SK-N-SH (cell line): Measurements from ENCODE around the gene SLC16A13. TPM values are rescaled to one million over a fixed set of nuclear protein-coding genes. Genes with fewer than 3 reads are reported as not detected.
"Not testable (repeated sequence)": the region's sequence is repeated elsewhere in the genome, so short reads cannot be mapped to it uniquely, and the experiment has no call there.

ENCODE experiments used
- CTCF ChIA-PET: fragments of 300-600, 350-600 bp; formaldehyde crosslinking; extraction: SDS; loops from one replicate; lab custom pipeline; 2021; lab: Yijun Ruan, JAX
- POLR2A ChIA-PET: fragments of 350-600 bp; sonication (Branson Sonifier 250); formaldehyde crosslinking; extraction: SDS; loops from one replicate; lab custom pipeline; 2020; ENCODE audit warnings: antibody characterized with exemption, inconsistent platforms; lab: Yijun Ruan, JAX
- DNase-seq: peaks from one replicate; pipeline ENCODE4 v3.0.0; 2012
- H2AFZ ChIP-seq: fragments of 200-600 bp; sonication (generic); 2 replicates; pipeline ENCODE4 v1.8.1; 2016; ENCODE audit warnings: antibody characterized with exemption, mild to moderate bottlenecking, low read depth
- H3F3A ChIP-seq: fragments of 200-600 bp; sonication (generic); replicated peaks from 2 replicates; pipeline ENCODE3; 2016; ENCODE audit warnings: antibody characterized with exemption, mild to moderate bottlenecking; ENCODE audit not compliant: insufficient read depth
- H3K27ac ChIP-seq, 2 experiments: fragments of 200-500 bp in 1 of 2; fragments of 200-600 bp in 1 of 2; sonication (Bioruptor generic) in 1 of 2; sonication (generic), shearing (Covaris generic) in 1 of 2; 2 replicates each; pipeline versions ENCODE4 v1.5.1 to v1.6.1; 2014 to 2016; ENCODE audit warnings: low read depth in 2 of 2, inconsistent platforms in 1 of 2, low read length in 1 of 2, mild to moderate bottlenecking in 1 of 2, mixed read lengths in 1 of 2
- H3K27me3 ChIP-seq: fragments of 200-600 bp; sonication (generic), shearing (Covaris generic); 2 replicates; pipeline ENCODE4 v1.6.1; 2016; ENCODE audit warnings: mixed run types; ENCODE audit not compliant: insufficient read depth
- H3K36me3 ChIP-seq, 2 experiments: fragments of 200-500 bp in 1 of 2; fragments of 200-600 bp in 1 of 2; sonication (Bioruptor generic) in 1 of 2; sonication (generic) in 1 of 2; replicated peaks in 1 of 2; 2 replicates each; pipeline versions ENCODE3 to v1.5.1; 2014 to 2016; ENCODE audit warnings: low read length in 1 of 2, mild to moderate bottlenecking in 1 of 2; ENCODE audit not compliant: insufficient read depth in 2 of 2, control insufficient read depth in 1 of 2
- H3K4me1 ChIP-seq, 2 experiments: fragments of 200-500 bp in 1 of 2; fragments of 200-600 bp in 1 of 2; sonication (Bioruptor generic) in 1 of 2; sonication (generic), shearing (Covaris generic) in 1 of 2; 2 replicates each; pipeline versions ENCODE4 v1.5.1 to v1.6.1; 2014 to 2016; ENCODE audit warnings: low read depth in 1 of 2, low read length in 1 of 2, mixed run types in 1 of 2; ENCODE audit not compliant: insufficient read depth in 2 of 2, control insufficient read depth in 1 of 2
- H3K4me2 ChIP-seq: fragments of 200-600 bp; sonication (generic), shearing (Covaris generic); 2 replicates; pipeline ENCODE4 v1.6.1; 2017; ENCODE audit warnings: mixed run types
- H3K4me3 ChIP-seq, 2 experiments: fragments of 200-500 bp in 1 of 2; fragments of 200-600 bp in 1 of 2; sonication (Bioruptor generic) in 1 of 2; sonication (generic), shearing (Covaris generic) in 1 of 2; 2 replicates each; pipeline versions ENCODE4 v1.5.1 to v1.8.1; 2014 to 2016; ENCODE audit warnings: low read depth in 2 of 2, inconsistent platforms in 1 of 2, low read length in 1 of 2, mild to moderate bottlenecking in 1 of 2, mixed read lengths in 1 of 2, moderate library complexity in 1 of 2
- H3K79me2 ChIP-seq: fragments of 200-600 bp; sonication (generic); 2 replicates; pipeline ENCODE4 v1.8.1; 2017; ENCODE audit warnings: mild to moderate bottlenecking; ENCODE audit not compliant: insufficient read depth
- H3K9ac ChIP-seq: fragments of 200-600 bp; sonication (generic); 2 replicates; pipeline ENCODE4 v1.6.1; 2017; ENCODE audit warnings: mixed run types
- H3K9me2 ChIP-seq: fragments of 200-600 bp; sonication (generic); 2 replicates; pipeline ENCODE4 v1.6.1; 2017; ENCODE audit warnings: mixed run types
- H3K9me3 ChIP-seq: fragments of 200-600 bp; sonication (generic); 2 replicates; pipeline ENCODE4 v1.6.1; 2017; ENCODE audit warnings: mixed run types, mild to moderate bottlenecking, moderate library complexity
- H4K20me1 ChIP-seq: fragments of 200-600 bp; sonication (generic); 2 replicates; pipeline ENCODE4 v1.6.1; 2017; ENCODE audit warnings: mild to moderate bottlenecking, mixed run types; ENCODE audit not compliant: insufficient read depth
- MAX ChIP-seq: IDR thresholded peaks from 2 replicates; pipeline ENCODE4 v1.4.0; 2012; ENCODE audit warnings: low read depth
- TAF1 ChIP-seq: IDR thresholded peaks from 2 replicates; pipeline ENCODE4 v1.6.1; 2012; ENCODE audit warnings: low read depth, mild to moderate bottlenecking, low read length, moderate library complexity, borderline replicate concordance
- WGBS: methylation state at CpG from one replicate; pipeline ENCODE4 v1.1.6; 2017; ENCODE audit warnings: low lambda C conversion rate; 5-methylcytosine and 5-hydroxymethylcytosine counted together
- polyA plus RNA-seq, 3 experiments: library from polyadenylated mRNA; depleted of rRNA; stranded (reverse); fragments of >200 nt; gene quantifications; 2 replicates each; pipeline ENCODE4 v1.2.3, GENCODE V29; 2012
- small RNA-seq, 7 experiments: library from RNA; depleted of rRNA; stranded (forward); fragments of <200 nt; gene quantifications; one replicate each; pipeline ENCODE3, GENCODE V24; 2012

The SLC16A13 gene
- polyA plus RNA-seq, 1 of the 3 experiments (the other 2 are of a cell fraction): 3.9 TPM

- no peaks in the 10 kb centered on the region for H3K9me3 ChIP-seq
- ChIA-PET CTCF (no interaction called here), POLR2A (no interaction called here)
- no peak for DNase-seq
- no peak overlapping the region for H3K4me3 ChIP-seq
- no peaks in the 10 kb centered on the region for H3K4me1 ChIP-seq
- H3K9me2 ChIP-seq: no peaks in the 10 kb centered on the region
- peaks cover 49% of the 10 kb centered on the region; the same call in 1 of the 2 replicates for H3K27me3 ChIP-seq
- no peaks in the 10 kb centered on the region for H3K36me3 ChIP-seq
- H3F3A ChIP-seq: no peaks in the 10 kb centered on the region
- H3K27ac ChIP-seq: no peak overlapping the region
- TF ChIP-seq TAF1 (no peak), MAX (no peak)
- H3K4me2 ChIP-seq: no peak overlapping the region
- H2AFZ ChIP-seq: no peak overlapping the region
- H3K79me2 ChIP-seq: no peaks in the 10 kb centered on the region
- WGBS: 22% methylated on average over 7 of the region's 7 CpGs
- H3K9ac ChIP-seq: no peak overlapping the region
- H4K20me1 ChIP-seq: no peaks in the 10 kb centered on the region
These were observed 48.3 kb downstream of the SLC16A13 start for GRCh38 chr17:7084088-7084487.

GRCh38 chr17:7088442-7088841, 52.6 kb downstream of the SLC16A13 start:
- H3K4me3 ChIP-seq, H3K79me2 ChIP-seq, POLR2A ChIA-PET, H2AFZ ChIP-seq, H4K20me1 ChIP-seq, DNase-seq, H3F3A ChIP-seq, CTCF ChIA-PET, H3K4me1 ChIP-seq, H3K4me2 ChIP-seq, H3K36me3 ChIP-seq, H3K9me3 ChIP-seq, H3K9me2 ChIP-seq, H3K9ac ChIP-seq, H3K27ac ChIP-seq: not testable (repeated sequence)
- 23% methylated on average over 4 of the region's 4 CpGs for WGBS
- H3K27me3 ChIP-seq: peaks cover 53% of the 10 kb centered on the region; the same call in 1 of the 2 replicates

- POLR2A ChIA-PET: not testable (repeated sequence)
- peaks cover 53% of the 10 kb centered on the region; the same call in 1 of the 2 replicates for H3K27me3 ChIP-seq
- WGBS: 51% methylated on average over 6 of the region's 6 CpGs
These were observed 53.8 kb downstream of the SLC16A13 start for GRCh38 chr17:7089570-7089969.

More at GRCh38 chr17:7089570-7089969, 53.8 kb downstream of the SLC16A13 start:
- H3K27ac ChIP-seq, H3K36me3 ChIP-seq, H2AFZ ChIP-seq, H3K4me3 ChIP-seq, H3K4me1 ChIP-seq, DNase-seq, H3K9me3 ChIP-seq, H3K9me2 ChIP-seq, H4K20me1 ChIP-seq, H3F3A ChIP-seq, H3K79me2 ChIP-seq, H3K9ac ChIP-seq, H3K4me2 ChIP-seq: not testable (repeated sequence)
- CTCF ChIA-PET: interaction anchor here (1.6 kb wide), 1 partner anchor 37 kb away, joined by 3 read pairs; no protein-coding TSS in a partner anchor

Small RNA genes lying within 50 kb of the gene (small RNA-seq; reads per million reads assigned to genes)
- gene AC120057.1: 0 to 0.06 (median 0) reads per million in 7 experiments

Other genes with a start within 250 kb of the SLC16A13 start
- not detected in 2 replicates for gene TEKT1, start 204.3 kb upstream of the SLC16A13 start, polyA plus RNA-seq (2012; rRNA removed)
- not detected in 2 replicates for gene ALOX12, start 40.0 kb upstream of the SLC16A13 start, polyA plus RNA-seq (2012; rRNA removed)
- 220 and 317 TPM in 2 replicates for gene RNASEK, start 23.4 kb upstream of the SLC16A13 start, polyA plus RNA-seq (2012; rRNA removed)
- 0.02 TPM in 1 of 2 replicates, not detected in the other for gene BCL6B, start 13.0 kb upstream of the SLC16A13 start, polyA plus RNA-seq (2012; rRNA removed)
- 0.12 and 0.18 TPM in 2 replicates for gene SLC16A11, start 8.1 kb downstream of the SLC16A13 start, polyA plus RNA-seq (2012; rRNA removed)
- gene CLEC10A, start 44.2 kb downstream of the SLC16A13 start, polyA plus RNA-seq (2012; rRNA removed): not detected in 2 replicates
- gene ASGR2, start 78.8 kb downstream of the SLC16A13 start, polyA plus RNA-seq (2012; rRNA removed): not detected in 2 replicates
- 2.0 and 2.1 TPM in 2 replicates for gene ASGR1, start 143.4 kb downstream of the SLC16A13 start, polyA plus RNA-seq (2012; rRNA removed)
- 22.1 and 30.5 TPM in 2 replicates for gene DLG4, start 183.8 kb downstream of the SLC16A13 start, polyA plus RNA-seq (2012; rRNA removed)
- 635 and 796 TPM in 2 replicates for gene ACADVL, start 183.9 kb downstream of the SLC16A13 start, polyA plus RNA-seq (2012; rRNA removed)
- 6.9 and 8.3 TPM in 2 replicates for gene DVL2, start 198.5 kb downstream of the SLC16A13 start, polyA plus RNA-seq (2012; rRNA removed)
- 53.3 and 58.5 TPM in 2 replicates for gene PHF23, start 203.4 kb downstream of the SLC16A13 start, polyA plus RNA-seq (2012; rRNA removed)
- 585 and 637 TPM in 2 replicates for gene GABARAP, start 206.4 kb downstream of the SLC16A13 start, polyA plus RNA-seq (2012; rRNA removed)
- gene CTDNEP1, start 215.7 kb downstream of the SLC16A13 start, polyA plus RNA-seq (2012; rRNA removed): 111 and 124 TPM in 2 replicates
- gene ELP5, start 216.2 kb downstream of the SLC16A13 start, polyA plus RNA-seq (2012; rRNA removed): 45.4 and 52.1 TPM in 2 replicates
- 2.9 and 5.0 TPM in 2 replicates for gene CLDN7, start 226.5 kb downstream of the SLC16A13 start, polyA plus RNA-seq (2012; rRNA removed)
- 0.44 and 0.54 TPM in 2 replicates for gene SLC2A4, start 245.7 kb downstream of the SLC16A13 start, polyA plus RNA-seq (2012; rRNA removed)